Measurements from ENCODE around the gene AURKB. TPM values are rescaled to one million over a fixed set of nuclear protein-coding genes. Genes with fewer than 3 reads are reported as not detected.
"Not testable (repeated sequence)": the region's sequence is repeated elsewhere in the genome, so short reads cannot be mapped to it uniquely, and the experiment has no call there.

The AURKB gene
- polyA plus RNA-seq, 1 donor (not counting 4 experiments of a cell fraction or from before 2014, with no cell fraction given), result 12.6 TPM

- H3K36me3 ChIP-seq (ENCODE audit: control insufficient read depth in 2 of 2, extremely low read depth in 1 of 2, insufficient read depth in 2 of 2, low read length in 2 of 2), result peaks cover 23 to 26% of the 10 kb centered on the region in 2 experiments
- dilution Hi-C loops (cut with MboI; ENCODE audit: extremely low pct_ligation_motif_present, low sequenced_read_pairs), result no loop called here
- TF ChIP-seq, protein P1, sequence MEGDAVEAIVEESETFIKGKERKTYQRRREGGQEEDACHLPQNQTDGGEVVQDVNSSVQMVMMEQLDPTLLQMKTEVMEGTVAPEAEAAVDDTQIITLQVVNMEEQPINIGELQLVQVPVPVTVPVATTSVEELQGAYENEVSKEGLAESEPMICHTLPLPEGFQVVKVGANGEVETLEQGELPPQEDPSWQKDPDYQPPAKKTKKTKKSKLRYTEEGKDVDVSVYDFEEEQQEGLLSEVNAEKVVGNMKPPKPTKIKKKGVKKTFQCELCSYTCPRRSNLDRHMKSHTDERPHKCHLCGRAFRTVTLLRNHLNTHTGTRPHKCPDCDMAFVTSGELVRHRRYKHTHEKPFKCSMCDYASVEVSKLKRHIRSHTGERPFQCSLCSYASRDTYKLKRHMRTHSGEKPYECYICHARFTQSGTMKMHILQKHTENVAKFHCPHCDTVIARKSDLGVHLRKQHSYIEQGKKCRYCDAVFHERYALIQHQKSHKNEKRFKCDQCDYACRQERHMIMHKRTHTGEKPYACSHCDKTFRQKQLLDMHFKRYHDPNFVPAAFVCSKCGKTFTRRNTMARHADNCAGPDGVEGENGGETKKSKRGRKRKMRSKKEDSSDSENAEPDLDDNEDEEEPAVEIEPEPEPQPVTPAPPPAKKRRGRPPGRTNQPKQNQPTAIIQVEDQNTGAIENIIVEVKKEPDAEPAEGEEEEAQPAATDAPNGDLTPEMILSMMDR (optimal IDR thresholded peaks at IDR 0.05 in 1 of 3, IDR thresholded peaks at IDR 0.05 in 1 of 3, conservative IDR thresholded peaks at IDR 0.05 in 1 of 3; ENCODE audit: extremely low read depth in 1 of 3, insufficient read depth in 2 of 3, low read length in 3 of 3), result peak in 1 of 3 experiments; percentile 8
- TF ChIP-seq EZH2 (IDR thresholded peaks at IDR 0.05; ENCODE audit: low read length), result no peak
- no peak overlapping the region for H3K4me3 ChIP-seq (ENCODE audit: control insufficient read depth in 2 of 3, extremely low read depth in 1 of 3, insufficient read depth in 2 of 3, low read depth in 1 of 3, low read length in 3 of 3)
- H3K9me3 ChIP-seq (ENCODE audit: control insufficient read depth, low read depth, low read length), result no peaks in the 10 kb centered on the region
- peaks cover 34% of the 10 kb centered on the region for H3K79me2 ChIP-seq (ENCODE audit: control insufficient read depth, insufficient read depth, low read length)
- DNase-seq (ENCODE audit: low read depth, low spot score) (no peak), FAIRE-seq (no peak)
- no peak overlapping the region for H3K9ac ChIP-seq (ENCODE audit: control insufficient read depth, extremely low read depth, insufficient read depth, low read length)
- H4K20me1 ChIP-seq (ENCODE audit: control insufficient read depth, extremely low read depth, insufficient read depth, low read length), result no peaks in the 10 kb centered on the region
- H3K9me1 ChIP-seq (ENCODE audit: control insufficient read depth, extremely low read depth, insufficient read depth, low read length), result no peaks in the 10 kb centered on the region
- no peak overlapping the region for H3K4me2 ChIP-seq (ENCODE audit: control insufficient read depth, extremely low read depth, insufficient read depth, low read depth, low read length)
- peaks cover 9% of the 10 kb centered on the region for H3K4me1 ChIP-seq (ENCODE audit: control insufficient read depth, extremely low read depth, insufficient read depth, low read length)
- H3K27ac ChIP-seq (ENCODE audit: control insufficient read depth, insufficient read depth, low read length), result no peak overlapping the region
- no peaks in the 10 kb centered on the region for H3K27me3 ChIP-seq (ENCODE audit: control insufficient read depth, extremely low read depth, insufficient read depth, low read length)
- H2AFZ ChIP-seq (ENCODE audit: control insufficient read depth, low read length), result no peak overlapping the region
Observed at GRCh38 chr17:8253801-8254200, 43.4 kb upstream of the AURKB start.

GRCh38 chr17:8251411-8251810 is 41.0 kb upstream of the AURKB start:
- H3K9me3 ChIP-seq (ENCODE audit: control insufficient read depth, low read depth, low read length); H3K9ac ChIP-seq (ENCODE audit: control insufficient read depth, extremely low read depth, insufficient read depth, low read length); dilution Hi-C loops (cut with MboI; ENCODE audit: extremely low pct_ligation_motif_present, low sequenced_read_pairs); H3K4me3 ChIP-seq (ENCODE audit: control insufficient read depth in 2 of 3, extremely low read depth in 1 of 3, insufficient read depth in 2 of 3, low read depth in 1 of 3, low read length in 3 of 3); H3K27me3 ChIP-seq (ENCODE audit: control insufficient read depth, extremely low read depth, insufficient read depth, low read length); H3K27ac ChIP-seq (ENCODE audit: control insufficient read depth, insufficient read depth, low read length); H3K4me1 ChIP-seq (ENCODE audit: control insufficient read depth, extremely low read depth, insufficient read depth, low read length); H3K9me1 ChIP-seq (ENCODE audit: control insufficient read depth, extremely low read depth, insufficient read depth, low read length); DNase-seq (ENCODE audit: low read depth, low spot score); H2AFZ ChIP-seq (ENCODE audit: control insufficient read depth, low read length); H4K20me1 ChIP-seq (ENCODE audit: control insufficient read depth, extremely low read depth, insufficient read depth, low read length); FAIRE-seq; H3K4me2 ChIP-seq (ENCODE audit: control insufficient read depth, extremely low read depth, insufficient read depth, low read depth, low read length): not testable (repeated sequence)
- Histone ChIP-seq H3K36me3 (ENCODE audit: control insufficient read depth in 2 of 2, extremely low read depth in 1 of 2, insufficient read depth in 2 of 2, low read length in 2 of 2) (peaks cover 13 to 16% of the 10 kb centered on the region in 2 experiments), H3K79me2 (ENCODE audit: control insufficient read depth, insufficient read depth, low read length) (peaks cover 40% of the 10 kb centered on the region)

Measured in keratinocyte (primary cell).